Stimulated activated CD8-positive, alpha-beta memory T cell treated with anti-CD3 and anti-CD28 coated beads, Interleukin-4, amount 100 ng/mL, for 1 hour (primary cell): ENCODE results near the gene SPA17.
A peak's percentile ranks its signal among the peaks of the same experiment; 100 is the strongest.

Source experiments
- DNase-seq, 2 donors: peaks; one replicate each; pipeline ENCODE4 v3.0.0-alpha.2; 2020; ENCODE audit warnings: low read depth in 2 of 2, low spot score in 1 of 2

SPA17 gene

DNA sequence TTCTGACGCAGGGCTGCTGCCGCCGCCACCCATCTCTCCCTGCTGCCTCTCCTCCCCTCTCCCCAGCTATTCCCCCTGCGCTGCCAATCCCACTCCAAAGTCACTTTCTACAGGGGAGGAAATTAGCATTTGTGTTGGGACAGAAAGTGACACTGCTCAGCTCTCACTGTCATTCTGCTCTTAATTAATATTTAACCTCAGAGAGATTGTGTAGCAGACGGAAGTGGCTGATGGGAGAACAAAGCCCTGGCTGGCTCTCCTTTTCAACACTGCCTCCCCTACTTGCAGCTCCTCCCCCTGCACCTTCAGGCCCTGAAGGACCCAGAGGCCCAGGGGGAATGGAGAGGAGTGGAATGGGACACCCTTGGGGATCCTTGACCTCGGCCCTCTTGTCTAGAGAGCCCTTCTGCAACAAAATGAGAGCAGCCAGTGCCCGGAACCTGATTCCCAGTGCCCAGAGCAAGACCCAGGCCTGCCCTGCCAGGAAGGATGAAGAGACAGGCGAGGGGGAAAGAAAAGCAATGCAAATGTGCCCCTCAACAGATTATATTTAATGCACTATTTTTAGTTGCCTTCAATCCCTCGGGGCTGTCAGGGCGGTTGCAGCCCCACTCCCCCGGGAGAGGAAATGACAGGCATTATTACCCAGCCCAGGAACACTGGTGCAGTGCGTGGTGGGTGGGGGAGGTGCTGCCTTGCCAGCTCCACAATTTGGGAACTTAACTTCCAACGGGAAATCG lies 51.4 kb downstream of the SPA17 start:
- no peak for DNase-seq

DNA sequence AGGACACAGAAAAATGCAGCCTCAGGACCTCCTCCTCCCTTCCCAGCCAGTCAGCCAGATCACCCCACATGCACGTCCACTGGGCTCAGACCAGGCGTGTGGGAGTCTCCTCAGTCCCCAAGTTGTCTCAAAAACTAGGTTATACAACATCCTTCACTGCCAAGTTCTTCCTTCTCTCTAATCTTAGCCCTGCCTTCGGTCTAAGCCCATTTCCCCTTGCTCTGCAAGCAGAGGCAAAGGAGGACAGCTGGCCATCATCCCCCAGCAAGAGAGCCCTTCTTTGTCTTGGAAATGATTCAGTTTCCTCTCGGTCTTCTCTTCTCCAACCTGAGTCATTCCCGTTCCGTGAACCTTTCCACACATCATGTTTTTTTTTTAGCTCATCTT lies 52.0 kb downstream of the SPA17 start:
- no peak for DNase-seq

DNA sequence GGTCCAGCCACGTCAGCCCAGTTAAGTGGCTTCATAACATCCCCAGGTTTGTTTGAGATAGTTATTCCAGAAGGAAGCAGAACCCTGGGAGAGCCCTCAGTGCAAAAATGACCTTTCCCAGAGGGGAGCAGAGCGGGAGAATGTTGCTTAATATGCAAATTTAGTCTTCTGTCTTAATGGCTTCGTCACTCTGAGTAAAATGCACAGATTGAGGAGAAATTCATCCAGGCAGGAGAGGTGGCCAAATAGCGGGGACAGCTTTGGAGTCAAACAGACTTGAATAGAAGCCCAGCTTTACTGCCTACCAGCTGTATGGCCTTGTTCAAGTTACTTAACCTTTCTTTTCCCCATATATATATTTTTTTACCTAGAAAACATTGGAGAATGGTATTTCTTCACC lies 53.8 kb downstream of the SPA17 start:
- DNase-seq: no peak

DNA sequence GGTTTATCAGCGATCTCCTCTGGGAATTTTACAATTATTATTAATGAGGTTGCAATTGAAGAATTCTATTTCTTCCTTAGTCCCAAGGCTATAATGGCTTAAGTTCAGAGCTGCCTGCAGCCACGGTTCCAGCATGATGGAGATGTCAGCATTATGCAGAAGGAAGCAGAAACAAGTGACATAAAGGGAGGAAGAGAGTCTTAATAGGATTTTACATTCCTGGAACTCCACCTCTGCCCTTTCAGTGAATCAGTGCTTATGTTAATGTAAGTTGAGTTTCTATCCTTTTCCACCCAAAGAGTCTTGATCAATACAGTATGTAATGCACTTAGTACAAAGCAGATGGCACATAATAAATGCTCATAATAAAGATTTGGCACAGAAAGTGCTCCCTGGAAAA lies 54.4 kb downstream of the SPA17 start:
- no peak for DNase-seq

DNA sequence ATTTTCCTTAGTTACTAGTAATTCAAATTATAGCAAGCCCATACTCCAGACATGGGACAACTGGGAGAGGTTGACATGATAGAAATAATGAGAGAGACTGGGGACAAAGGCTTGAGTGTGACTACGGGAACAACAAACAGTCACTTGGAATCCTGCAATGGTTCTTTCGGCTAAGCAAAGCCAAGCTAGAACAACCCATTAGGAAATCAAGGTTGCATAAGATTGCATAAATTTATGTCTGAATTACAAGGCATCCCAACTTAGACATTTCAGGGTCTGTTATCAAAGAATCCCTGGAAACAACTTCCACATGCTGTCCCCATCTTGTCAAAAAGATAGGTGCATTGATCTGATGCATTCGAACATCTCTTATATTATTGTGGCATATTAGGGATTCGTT lies 55.9 kb downstream of the SPA17 start:
- DNase-seq: no peak

DNA sequence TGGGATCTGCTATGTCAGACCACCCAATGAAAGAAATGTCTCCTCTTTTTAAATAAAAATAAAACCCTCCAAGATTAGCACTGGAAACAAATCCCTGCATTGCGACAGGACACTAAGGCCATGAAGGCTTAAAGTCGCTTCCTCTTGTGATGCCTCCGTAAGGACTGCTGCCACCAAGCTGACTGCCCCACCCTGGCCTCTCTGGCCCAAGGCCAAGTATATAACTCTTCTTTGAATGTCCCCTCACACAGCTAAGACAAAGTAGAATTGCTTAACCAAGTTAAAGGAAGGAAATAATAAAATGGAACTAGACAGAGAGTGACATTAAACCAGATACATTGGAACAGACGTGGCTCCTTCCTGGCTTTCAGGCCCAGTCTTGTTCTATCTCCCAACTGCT lies 58.5 kb downstream of the SPA17 start:
- no peak for DNase-seq

DNA sequence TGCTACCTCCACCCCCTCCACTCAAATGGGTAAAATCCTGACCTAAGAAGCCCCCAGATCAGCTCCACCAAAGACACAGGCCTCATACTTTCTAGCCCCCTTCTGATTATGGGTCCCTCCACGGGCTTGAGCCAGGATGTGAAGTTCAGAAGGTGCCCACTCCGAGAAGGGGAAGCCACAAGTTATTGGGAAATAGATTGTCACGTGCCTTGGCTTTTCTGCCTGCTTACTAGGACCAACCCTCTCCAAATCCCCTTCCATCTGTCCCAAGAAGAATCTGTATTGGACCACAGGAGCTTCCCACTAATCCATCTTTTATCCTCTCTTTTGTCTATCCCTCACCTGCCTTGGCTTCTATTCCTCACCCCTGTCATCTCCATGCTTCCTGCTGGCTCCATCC lies 63.0 kb downstream of the SPA17 start:
- DNase-seq: no peak

DNA sequence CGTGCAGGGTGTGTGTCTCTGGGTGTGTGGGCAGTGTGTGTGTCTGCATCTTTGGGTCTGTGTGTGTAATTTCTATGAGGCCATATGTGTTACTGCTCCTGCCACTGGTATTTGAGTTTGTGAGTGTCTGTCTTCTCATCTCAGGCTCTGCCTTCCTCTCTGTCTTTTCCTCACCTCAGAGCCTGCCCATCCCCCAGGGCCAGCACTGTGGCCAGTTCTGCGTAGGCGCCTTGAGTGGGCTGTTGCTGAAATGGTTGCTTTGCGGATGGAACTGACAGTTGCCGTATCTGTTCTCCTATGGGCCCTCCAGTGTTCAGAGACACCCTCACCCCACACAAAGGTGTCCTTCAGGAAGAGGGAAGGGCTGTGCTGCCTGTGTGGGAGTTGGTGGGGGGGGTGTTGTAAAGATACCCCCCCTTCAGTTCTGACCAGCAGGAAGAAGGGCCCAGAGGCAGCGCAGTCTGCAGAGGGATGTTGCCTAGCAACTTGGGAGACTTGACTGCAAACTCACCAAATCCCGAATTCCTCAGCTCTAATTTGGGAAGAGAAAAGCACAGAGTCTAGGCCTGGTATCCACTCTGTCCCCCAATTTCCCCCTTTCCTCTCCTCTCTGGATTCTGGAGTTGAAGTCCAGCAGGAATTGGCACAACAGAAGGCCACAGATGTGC lies 64.1 kb downstream of the SPA17 start:
- DNase-seq: no peak

DNA sequence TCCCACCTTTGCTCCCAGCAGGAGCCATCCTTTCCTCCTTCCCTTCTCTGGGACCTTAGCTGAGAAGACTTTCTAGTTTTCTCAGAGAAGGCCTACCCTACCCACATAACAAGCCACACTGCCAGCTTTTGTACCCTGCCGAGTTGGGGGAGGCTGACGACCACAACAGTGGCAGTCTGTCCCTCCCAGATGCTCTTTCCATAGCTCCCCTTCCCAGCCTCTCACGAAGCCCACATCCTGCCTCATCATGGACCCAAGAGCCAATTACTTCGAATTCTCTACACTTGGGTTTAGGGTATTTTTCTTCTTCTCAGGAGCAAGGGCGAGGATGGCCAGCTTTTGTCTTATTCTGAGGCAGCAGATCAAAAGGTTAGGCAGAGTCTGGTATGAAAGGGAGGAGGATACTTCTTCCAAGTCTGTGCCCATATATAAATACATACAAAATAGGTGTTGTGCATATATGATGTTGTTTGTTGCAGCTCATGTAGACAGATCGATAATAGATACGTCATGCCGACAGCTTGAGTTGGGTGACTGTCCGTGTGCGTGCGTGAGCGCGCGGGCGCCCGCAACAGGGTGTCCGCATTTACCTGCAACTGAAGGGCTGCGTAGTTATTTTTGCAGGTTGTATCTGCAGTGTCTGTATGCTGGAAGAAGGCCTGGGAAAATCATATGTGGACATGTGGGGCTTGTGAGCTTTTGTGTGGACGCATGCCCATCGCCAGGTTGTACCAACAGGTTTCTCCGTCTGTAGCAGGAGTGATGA lies 65.2 kb downstream of the SPA17 start:
- no peak for DNase-seq

DNA sequence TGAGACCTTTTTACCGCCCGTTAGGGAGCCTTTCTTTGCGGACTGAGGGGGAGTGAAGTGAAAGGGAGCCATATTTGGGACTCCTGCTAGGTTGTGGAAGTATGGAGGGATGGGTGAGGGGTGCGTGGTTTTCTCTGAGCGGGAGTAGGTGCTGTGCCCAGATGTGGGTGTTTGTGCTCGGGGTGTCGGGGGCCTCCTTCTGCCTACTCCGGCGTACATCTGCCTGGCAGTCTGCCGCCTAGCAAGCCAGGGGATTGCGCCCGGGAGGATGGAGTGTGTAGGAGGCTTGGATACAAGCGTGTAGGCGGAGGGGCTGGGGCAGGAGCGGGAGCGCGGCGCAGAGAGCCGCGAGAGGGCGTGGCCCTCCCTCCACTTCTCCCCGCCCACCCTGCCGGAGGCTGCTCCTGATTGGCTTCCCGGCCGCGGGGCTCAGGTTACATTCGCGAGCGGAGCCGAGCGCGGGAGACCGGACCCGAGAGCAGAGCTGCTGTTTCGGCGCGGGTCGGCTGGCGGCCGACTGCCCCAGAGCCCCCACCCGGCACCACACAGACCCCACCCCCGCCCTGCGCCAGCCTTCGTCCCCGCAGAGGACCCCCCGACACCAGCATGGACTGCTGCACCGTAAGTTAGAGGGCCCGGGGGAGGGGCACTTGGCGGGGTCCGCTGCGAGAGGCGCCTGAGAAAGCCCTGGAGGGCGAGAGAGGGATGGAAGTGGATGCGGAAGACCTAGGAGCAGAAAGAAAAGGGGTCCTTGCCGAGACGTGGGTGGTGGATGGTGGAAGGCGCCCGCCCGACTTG lies 66.0 kb downstream of the SPA17 start, which contains the start of gene NRGN:
NRGN (plus strand) TSS at position 464 of the 798 bp plus-strand sequence; CDS start at position 607, 143 bp downstream.
- peak; percentile 59 to 66 for DNase-seq

DNA sequence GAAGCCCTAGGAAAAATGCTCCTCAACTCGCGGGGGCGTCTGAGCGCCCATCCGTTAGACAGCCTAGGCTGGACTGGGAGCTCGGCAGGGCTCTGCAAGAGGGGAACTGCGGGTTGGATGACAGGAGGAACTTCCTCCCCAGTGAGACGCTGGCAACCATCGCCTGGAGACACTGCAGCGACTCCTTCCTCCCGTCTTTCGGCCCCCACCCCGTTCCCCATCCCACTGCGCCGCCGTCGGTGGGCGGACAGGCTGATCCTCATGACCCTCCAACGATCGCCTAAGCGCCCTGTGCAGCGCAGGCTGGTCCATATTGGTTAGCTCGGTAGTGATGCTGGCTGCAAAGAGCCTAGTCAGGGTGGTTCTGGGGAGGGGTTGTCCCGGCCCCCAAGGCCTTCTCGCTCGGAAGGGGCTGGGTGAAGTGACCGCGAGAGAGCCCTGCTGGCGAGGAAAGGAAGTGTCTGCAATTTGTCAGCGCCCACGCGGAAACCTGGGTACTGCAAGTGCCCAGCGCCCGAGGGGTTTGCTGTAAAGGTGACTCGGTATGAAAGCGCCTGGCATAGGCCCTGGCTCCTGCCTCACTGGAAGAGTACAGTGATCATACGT lies 66.7 kb downstream of the SPA17 start:
- DNase-seq: no peak

DNA sequence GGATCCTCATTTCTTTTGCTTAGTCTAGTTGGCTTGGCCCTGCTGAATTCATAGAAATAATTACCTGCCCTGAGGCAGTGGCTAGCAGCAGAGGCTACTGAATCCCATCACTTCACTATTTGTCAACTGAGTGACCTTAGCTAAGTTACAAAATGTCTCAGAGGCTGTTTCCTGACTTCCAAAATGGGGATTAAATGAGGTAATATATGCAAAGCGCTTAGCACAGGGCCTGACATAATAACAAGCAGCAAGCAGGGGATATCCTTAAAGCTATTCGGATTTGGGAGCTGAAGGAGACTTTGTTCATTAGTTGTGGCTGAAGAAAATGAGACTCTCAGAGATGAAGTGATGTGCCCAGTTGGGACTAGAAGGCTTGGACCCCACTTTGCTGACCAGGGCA lies 68.9 kb downstream of the SPA17 start:
- DNase-seq: no peak

DNA sequence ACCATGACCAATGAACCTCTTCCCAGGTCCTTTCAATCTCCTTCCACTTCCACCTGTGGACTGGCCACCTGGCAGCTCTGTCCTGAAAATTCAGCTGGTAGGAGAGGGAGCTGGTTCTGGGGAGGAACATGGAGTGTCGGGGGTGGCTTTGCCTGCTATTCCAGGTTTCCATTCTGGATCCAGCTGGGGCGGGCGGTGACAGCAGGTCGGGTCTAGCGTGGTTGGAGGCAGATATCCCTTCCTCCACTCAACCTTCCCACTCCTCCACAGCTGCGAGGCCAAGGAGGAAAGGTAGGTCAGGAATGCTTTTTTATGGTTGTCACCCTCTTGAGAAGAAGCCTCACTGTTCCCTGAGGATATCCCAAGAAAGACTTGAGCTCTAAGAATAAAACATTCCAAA lies 69.3 kb downstream of the SPA17 start:
- DNase-seq: no peak

DNA sequence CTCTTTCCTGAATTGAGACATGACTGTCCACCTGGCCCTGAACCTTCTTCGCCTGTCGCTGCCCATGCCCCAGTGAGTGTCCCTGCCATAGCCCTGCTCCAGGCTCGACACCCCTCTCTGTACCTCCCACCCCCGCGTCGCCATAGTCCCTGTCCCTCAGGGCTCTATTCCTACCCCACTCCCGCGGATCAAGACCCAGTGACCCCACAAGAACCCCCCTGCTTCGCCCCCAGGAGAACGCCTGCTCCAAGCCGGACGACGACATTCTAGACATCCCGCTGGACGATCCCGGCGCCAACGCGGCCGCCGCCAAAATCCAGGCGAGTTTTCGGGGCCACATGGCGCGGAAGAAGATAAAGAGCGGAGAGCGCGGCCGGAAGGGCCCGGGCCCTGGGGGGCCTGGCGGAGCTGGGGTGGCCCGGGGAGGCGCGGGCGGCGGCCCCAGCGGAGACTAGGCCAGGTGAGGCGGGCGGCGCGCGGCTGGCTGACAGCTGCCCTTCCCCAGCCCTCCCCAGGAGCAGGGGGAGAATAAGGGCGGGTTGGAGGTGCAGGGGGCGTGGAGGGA lies 71.6 kb downstream of the SPA17 start:
- DNase-seq: no peak

DNA sequence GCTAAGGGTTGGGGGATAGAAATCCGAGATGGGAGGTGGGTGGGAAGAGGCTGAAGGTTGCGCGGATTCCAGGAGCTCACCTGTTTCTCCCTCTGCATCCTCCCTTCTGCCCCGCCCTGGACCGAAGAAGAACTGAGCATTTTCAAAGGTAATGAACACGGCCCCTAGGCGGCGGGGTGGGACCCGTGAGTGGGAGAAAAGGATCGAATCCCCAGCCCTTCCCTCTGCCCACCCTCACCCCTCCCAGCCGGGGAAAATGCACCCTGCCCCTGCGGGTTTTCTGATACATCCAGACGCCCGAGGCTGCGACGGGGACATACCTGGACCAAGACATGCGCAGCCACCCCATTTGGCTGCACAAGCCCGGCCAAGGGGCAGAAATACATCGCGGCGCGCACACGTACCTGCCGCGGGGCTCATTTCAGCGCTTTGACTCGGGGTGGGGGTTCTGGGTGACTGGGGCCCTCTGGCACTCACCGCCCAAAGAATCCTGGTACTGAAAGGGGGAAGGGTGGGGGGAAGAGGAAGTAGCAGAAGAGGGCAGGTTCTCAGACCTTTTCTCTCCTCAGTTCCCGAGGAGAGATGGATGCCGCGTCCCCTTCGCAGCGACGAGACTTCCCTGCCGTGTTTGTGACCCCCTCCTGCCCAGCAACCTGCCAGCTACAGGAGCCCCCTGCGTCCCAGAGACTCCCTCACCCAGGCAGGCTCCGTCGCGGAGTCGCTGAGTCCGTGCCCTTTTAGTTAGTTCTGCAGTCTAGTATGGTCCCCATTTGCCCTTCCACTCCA lies 72.3 kb downstream of the SPA17 start:
- no peak for DNase-seq

DNA sequence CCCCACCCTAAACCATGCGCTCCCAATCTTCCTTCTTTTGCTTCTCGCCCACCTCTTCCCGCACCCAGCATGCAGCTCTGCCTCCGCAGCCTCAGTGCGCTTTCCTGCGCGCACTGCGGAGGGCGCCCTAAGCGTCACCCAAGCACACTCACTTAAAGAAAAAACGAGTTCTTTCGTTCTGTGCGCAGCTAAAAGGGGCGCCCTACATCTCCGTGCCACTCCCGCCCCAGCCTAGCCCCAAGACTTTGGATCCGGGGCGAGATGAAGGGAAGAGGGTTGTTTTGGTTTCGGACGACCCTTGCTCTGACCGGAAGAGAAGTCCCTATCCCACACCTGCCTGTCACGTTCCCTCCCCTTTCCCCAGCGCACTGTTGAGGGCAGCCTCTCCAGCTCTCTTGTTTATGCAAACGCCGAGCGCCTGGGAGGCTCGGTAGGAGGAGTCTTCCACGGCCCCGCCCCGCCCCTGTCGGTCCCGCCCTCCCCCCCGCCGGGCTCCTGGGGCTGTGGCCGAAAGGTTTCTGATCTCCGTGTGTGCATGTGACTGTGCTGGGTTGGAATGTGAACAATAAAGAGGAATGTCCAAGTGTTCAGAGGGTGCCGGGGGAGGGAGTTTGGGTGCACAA lies 73.0 kb downstream of the SPA17 start:
- peak in 1 of 2 donors; percentile 60 for DNase-seq
